Breast epithelium (tissue), 4 donors: ENCODE measurements around the gene FBXW10. TPM values are rescaled to one million over a fixed set of nuclear protein-coding genes. Genes with fewer than 3 reads are reported as not detected.
A peak's percentile ranks its signal among the peaks of the same experiment; 100 is the strongest.
"Not testable (repeated sequence)": the region's sequence is repeated elsewhere in the genome, so short reads cannot be mapped to it uniquely, and the experiment has no call there.

Experiments used
- DNase-seq, 2 donors: peaks; one replicate each; pipeline ENCODE4 v3.0.0-alpha.2; 2019; ENCODE audit warnings: low spot score in 2 of 2
- H3K27ac ChIP-seq, 2 donors: fragments of 200-600 bp; sonication (generic) in 1 of 2; one replicate each; pipeline ENCODE4 v1.5.1; 2016 to 2019; ENCODE audit warnings: mild to moderate bottlenecking in 1 of 2
- H3K27me3 ChIP-seq, 2 donors: fragments of 200-600 bp; sonication (generic) in 1 of 2; one replicate each; pipeline versions ENCODE4 v1.5.1 to v1.6.0; 2017 to 2019; ENCODE audit warnings: control low read depth in 1 of 2, mild to moderate bottlenecking in 1 of 2
- H3K36me3 ChIP-seq: fragments of 200-600 bp; one replicate; pipeline ENCODE4 v1.5.1; 2019
- H3K4me1 ChIP-seq, 2 donors: fragments of 200-600 bp; sonication (generic); one replicate each; pipeline ENCODE4 v1.5.1; 2016 to 2019; ENCODE audit warnings: control low read depth in 1 of 2
- H3K4me3 ChIP-seq, 3 donors: fragments of 200-600 bp; sonication (generic); 1 replicate in 2 of 3; 2 replicates in 1 of 3; pipeline ENCODE4 v1.5.1; 2016 to 2019; ENCODE audit warnings: mild to moderate bottlenecking in 3 of 3, moderate library complexity in 2 of 3
- H3K9me3 ChIP-seq, 2 donors: fragments of 200-600 bp; sonication (generic) in 1 of 2; one replicate each; pipeline ENCODE4 v1.5.1; 2016 to 2019; ENCODE audit warnings: control low read depth in 1 of 2
- CTCF ChIP-seq, 3 donors: fragments of 450-650 bp; IDR thresholded peaks; one replicate each; pipeline ENCODE4 v1.5.1; 2016 to 2017; ENCODE audit warnings: antibody characterized with exemption in 3 of 3, mild to moderate bottlenecking in 3 of 3, moderate library complexity in 3 of 3
- POLR2A ChIP-seq: fragments of 450-650 bp; IDR thresholded peaks from one replicate; pipeline ENCODE4 v1.6.1; 2016; ENCODE audit warnings: antibody characterized with exemption, mild to moderate bottlenecking, moderate library complexity
- POLR2AphosphoS5 ChIP-seq, 3 donors: sonication (generic); formaldehyde crosslinking; IDR thresholded peaks; one replicate each; pipeline ENCODE4 v1.6.1; 2017; ENCODE audit warnings: antibody characterized with exemption in 3 of 3
- intact Hi-C: fragments of 100-400 bp; cut with DNase I; formaldehyde crosslinking; loops from one replicate; pipeline ENCODE4 v1.15.1; 2023; ENCODE audit warnings: low total_unique reads
- total RNA-seq, 3 donors: library from RNA; depleted of rRNA; stranded (reverse); fragments of >200 nt; gene quantifications; one replicate each; pipeline ENCODE4 v1.1.0, GENCODE V29; 2016

FBXW10 gene
- total RNA-seq, 3 donors from 2014 or later = 0.15 TPM; not detected in 2

- H3K4me1 ChIP-seq, H3K27ac ChIP-seq, H3K27me3 ChIP-seq, H3K36me3 ChIP-seq, DNase-seq, intact Hi-C loops, H3K4me3 ChIP-seq, H3K9me3 ChIP-seq: not testable (repeated sequence)
Measured at GRCh38 chr17:18758344-18758743, 14.5 kb downstream of the FBXW10 start.

GRCh38 chr17:18760221-18760620 lies 16.4 kb downstream of the FBXW10 start:
- not testable (repeated sequence) for DNase-seq

GRCh38 chr17:18770572-18770971 lies 26.7 kb downstream of the FBXW10 start:
- H3K4me1 ChIP-seq, H3K9me3 ChIP-seq, H3K27me3 ChIP-seq, H3K36me3 ChIP-seq, DNase-seq, H3K27ac ChIP-seq, intact Hi-C loops, H3K4me3 ChIP-seq: not testable (repeated sequence)

More at GRCh38 chr17:18760221-18760620, 16.4 kb downstream of the FBXW10 start:
- intact Hi-C loops, H3K36me3 ChIP-seq, H3K4me3 ChIP-seq, H3K4me1 ChIP-seq, H3K9me3 ChIP-seq, H3K27ac ChIP-seq, H3K27me3 ChIP-seq: not testable (repeated sequence)

- H3K36me3 ChIP-seq, DNase-seq, H3K9me3 ChIP-seq, intact Hi-C loops, H3K4me3 ChIP-seq, H3K27ac ChIP-seq, H3K4me1 ChIP-seq, H3K27me3 ChIP-seq: not testable (repeated sequence)
Measured at GRCh38 chr17:18771066-18771465, 27.2 kb downstream of the FBXW10 start.

- no peak for DNase-seq
- Histone ChIP-seq H3K27ac (no peak overlapping the region), H3K4me1 (no peaks in the 10 kb centered on the region), H3K27me3 (no peaks in the 10 kb centered on the region), H3K36me3 (no peaks in the 10 kb centered on the region), H3K9me3 (no peaks in the 10 kb centered on the region), H3K4me3 (no peak overlapping the region)
- intact Hi-C loops = no loop called here
- TF ChIP-seq CTCF (IDR thresholded peaks at IDR 0.05) (no peak), POLR2A (no peak), POLR2AphosphoS5 (IDR thresholded peaks at IDR 0.05) (no peak)
Measured at GRCh38 chr17:18772471-18772870, 28.6 kb downstream of the FBXW10 start.

GRCh38 chr17:18780991-18781718 lies 37.3 kb downstream of the FBXW10 start, which contains the start of gene TVP23B:
TSS of gene TVP23B (plus strand) at chr17:18781183. CDS start at chr17:18781294, 111 bp downstream.
- peak; percentile 97 for DNase-seq
- H3K9me3 ChIP-seq, intact Hi-C loops, H3K36me3 ChIP-seq, H3K4me1 ChIP-seq, H3K27me3 ChIP-seq: not testable (repeated sequence)
- H3K27ac ChIP-seq = peak within 1 kb of the TSS; percentile 88
- TF ChIP-seq POLR2A = peak; percentile 90
- peak; percentile 57 to 96 (median 89) for TF ChIP-seq POLR2AphosphoS5 (IDR thresholded peaks at IDR 0.05)
- H3K4me3 ChIP-seq = peak within 1 kb of the TSS; percentile 50 to 73 (median 59)

- H3K4me3 ChIP-seq = peak overlapping the region; percentile 50 to 73 (median 59)
- H3K9me3 ChIP-seq, H3K36me3 ChIP-seq, H3K27me3 ChIP-seq, intact Hi-C loops, H3K4me1 ChIP-seq, H3K27ac ChIP-seq, DNase-seq: not testable (repeated sequence)
Measured at GRCh38 chr17:18781805-18782204, 38.0 kb downstream of the FBXW10 start.

GRCh38 chr17:18785933-18786332 lies 42.1 kb downstream of the FBXW10 start:
- H3K27ac ChIP-seq, H3K4me1 ChIP-seq, H3K4me3 ChIP-seq, H3K27me3 ChIP-seq, H3K9me3 ChIP-seq, intact Hi-C loops, DNase-seq, H3K36me3 ChIP-seq: not testable (repeated sequence)

- H3K4me3 ChIP-seq, H3K27me3 ChIP-seq, H3K36me3 ChIP-seq, H3K4me1 ChIP-seq, H3K9me3 ChIP-seq, intact Hi-C loops, H3K27ac ChIP-seq, DNase-seq: not testable (repeated sequence)
Measured at GRCh38 chr17:18786890-18787289, 43.0 kb downstream of the FBXW10 start.

- H3K4me1 ChIP-seq, H3K27ac ChIP-seq, H3K36me3 ChIP-seq, H3K27me3 ChIP-seq, H3K4me3 ChIP-seq, intact Hi-C loops, H3K9me3 ChIP-seq, DNase-seq: not testable (repeated sequence)
Measured at GRCh38 chr17:18791402-18791801, 47.5 kb downstream of the FBXW10 start.

GRCh38 chr17:18794841-18795240 lies 51.0 kb downstream of the FBXW10 start:
- H3K36me3 ChIP-seq, H3K4me3 ChIP-seq, H3K27ac ChIP-seq, DNase-seq, H3K27me3 ChIP-seq, intact Hi-C loops, H3K4me1 ChIP-seq, H3K9me3 ChIP-seq: not testable (repeated sequence)

GRCh38 chr17:18796887-18797286 lies 53.0 kb downstream of the FBXW10 start:
- H3K27me3 ChIP-seq, DNase-seq, intact Hi-C loops, H3K27ac ChIP-seq, H3K36me3 ChIP-seq, H3K4me1 ChIP-seq, H3K9me3 ChIP-seq, H3K4me3 ChIP-seq: not testable (repeated sequence)
